Heart left ventricle (tissue), 16 donors: ENCODE measurements around the gene CLSTN3. TPM values are rescaled to one million over a fixed set of nuclear protein-coding genes. Genes with fewer than 3 reads are reported as not detected.

ENCODE experiments used
- ATAC-seq, 4 donors: fragments of 200-7000 bp; cut with Tn5 transposase; one replicate each; pipeline ENCODE4 v1.9.1; 2020 to 2022; ENCODE audit warnings: moderate library complexity in 4 of 4, mild to moderate bottlenecking in 3 of 4, moderate number of reproducible peaks in 1 of 4
- DNase-seq, 5 donors: peaks; one replicate each; pipeline ENCODE4 v3.0.0-alpha.2; 2020
- H3K27ac ChIP-seq, 12 donors: fragments of 200-600 bp; sonication (generic) in 4 of 12; one replicate each; pipeline versions ENCODE4 v1.5.0 to v1.8.0; 2016 to 2022; ENCODE audit warnings: mild to moderate bottlenecking in 2 of 12
- H3K27me3 ChIP-seq, 9 donors: fragments of 200-600 bp; sonication (generic) in 2 of 9; one replicate each; pipeline versions ENCODE4 v1.5.1 to v1.8.0; 2016 to 2022; ENCODE audit warnings: mild to moderate bottlenecking in 3 of 9
- H3K36me3 ChIP-seq, 9 donors: fragments of 200-600 bp; sonication (generic) in 2 of 9; one replicate each; pipeline versions ENCODE4 v1.5.0 to v1.8.0; 2018 to 2022; ENCODE audit warnings: mild to moderate bottlenecking in 2 of 9
- H3K4me1 ChIP-seq, 12 donors: fragments of 200-600 bp; sonication (generic) in 4 of 12; one replicate each; pipeline versions ENCODE4 v1.5.0 to v1.8.0; 2016 to 2022; ENCODE audit warnings: mild to moderate bottlenecking in 3 of 12
- H3K4me3 ChIP-seq, 12 donors: fragments of 200-600 bp; sonication (generic) in 4 of 12; one replicate each; pipeline versions ENCODE4 v1.5.0 to v1.8.0; 2017 to 2022; ENCODE audit warnings: mild to moderate bottlenecking in 9 of 12, moderate library complexity in 4 of 12
- H3K9me3 ChIP-seq, 12 donors: fragments of 200-600 bp; sonication (generic) in 4 of 12; one replicate each; pipeline versions ENCODE4 v1.5.0 to v1.8.0; 2016 to 2022; ENCODE audit warnings: mild to moderate bottlenecking in 1 of 12
- POLR2A ChIP-seq, 2 donors: fragments of 450-650 bp; IDR thresholded peaks; one replicate each; pipeline ENCODE4 v1.6.1; 2017; ENCODE audit warnings: antibody characterized with exemption in 2 of 2, mild to moderate bottlenecking in 2 of 2, moderate library complexity in 2 of 2
- WGBS, 4 donors: extraction: QIAGEN DNeasy Blood & Tissue Kit in 2 of 4; methylation state at CpG; one replicate each; pipeline versions ENCODE4 v1.1.5 to v1.1.7; 2013 to 2018; 5-methylcytosine and 5-hydroxymethylcytosine counted together
- intact Hi-C, 10 donors: fragments of 100-400 bp; cut with DNase I; formaldehyde crosslinking; loops; one replicate each; pipeline versions ENCODE4 v1.11.1 to v1.14.2; 2022
- polyA plus RNA-seq, 2 donors: library from polyadenylated mRNA; stranded (reverse); fragments of 200-250 nt; gene quantifications; one replicate each; pipeline ENCODE4 v1.2.3, GENCODE V29; 2013
- total RNA-seq, 9 donors: library from RNA; depleted of rRNA in 2 of 9; stranded (reverse); fragments of >200 nt in 2 of 9; fragmentation: NEBNext Ultra II Directional in 3 of 9; extraction: Animal tissue kit (Norgen Biotek cat#: 25700) in 3 of 9; gene quantifications; one replicate each; pipeline versions ENCODE4 v1.1.0 to v1.2.4, GENCODE V29; 2016 to 2023
- TF ChIP-seq, protein P1 (sequence below), 12 donors: fragments of 200-600 bp; sonication (generic) in 4 of 12; IDR thresholded peaks; one replicate each; pipeline versions ENCODE4 v1.5.0 to v1.8.0; 2018 to 2022; ENCODE audit warnings: antibody characterized with exemption in 12 of 12, mild to moderate bottlenecking in 5 of 12
- donor health status: ischemic (EF 13 %, LVEDD 7.1; RV severe dilation, severe dysfunction).
- donor health status: healthy with polysubstance abuse.
- donor health status: DM: no; HTN: yes; CAD: no.
- donor health status: DM: no; HTN: no; CAD: no.
- donor health status: ischemic (EF 25% LVEDD 6.9; RV normal size, moderate dysfunction).
- donor health status: ischemic (EF 25% LVEDD 5.7; RV mildly dilated, moderate dysfunction).
- donor health status: healthy.
- donor health status: DM: yes; HTN: yes; CAD: no.
- donor health status: ischemic (EF 35%, LVEDD 5.7; RV mildly dilated, moderate dysfunction).
- donor health status: nonischemic (EF 11% LVEDD 7.7; RV severe dilation, severe dysfunction).
- donor health status: DM: yes; HTN: yes; CAD: no.
- donor health status: PGD.
- donor health status: ischemic (EF 29% LVEDD 5.4; RV normal size, mild dysfunction).
- donor health status: nonischemic (EF 23%, LVEDD 6.1; RV moderate dilation, normal function).

The CLSTN3 gene
- total and polyA plus RNA-seq, 11 donors, result 3.1 to 18.7 (median 4.1) TPM

DNA sequence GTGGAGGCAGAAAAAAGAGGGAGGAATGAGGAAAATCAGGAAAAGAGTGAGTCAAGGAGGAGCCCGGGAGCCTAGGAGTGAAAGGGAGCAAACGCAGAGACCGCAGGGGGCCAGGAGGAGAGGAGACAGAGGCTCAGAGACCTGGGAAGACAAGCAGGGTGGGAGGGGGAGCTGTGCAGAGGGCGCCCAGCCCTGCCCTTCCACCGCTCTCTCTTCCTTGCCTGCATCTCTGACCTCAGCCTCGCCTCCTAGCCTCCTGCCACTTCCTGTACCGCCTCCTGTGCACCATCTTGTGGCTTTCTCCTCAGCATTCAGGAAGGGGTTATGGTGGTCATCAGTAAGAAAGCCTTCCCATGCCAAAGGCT lies 1.3 kb downstream of the CLSTN3 start:
- ATAC-seq (no peak), DNase-seq (no peak)
- Histone ChIP-seq H3K4me1 (peaks cover 0 to 29% (median 19%) of the 10 kb centered on the region in 12 donors), H3K27ac (no peak overlapping the region), H3K27me3 (peaks cover 0 to 19% (median 0%) of the 10 kb centered on the region in 9 donors), H3K4me3 (peak overlapping the region in 6 of 12 donors; percentile 61 to 78 (median 70)), H3K36me3 (peaks cover 0 to 21% (median 0%) of the 10 kb centered on the region in 9 donors), H3K9me3 (no peaks in the 10 kb centered on the region)
- 49 to 66% (median 62%) methylated on average over 7 of the region's 7 CpGs for WGBS, 4 donors
- intact Hi-C loops, result no loop called here
- TF ChIP-seq, protein P1, sequence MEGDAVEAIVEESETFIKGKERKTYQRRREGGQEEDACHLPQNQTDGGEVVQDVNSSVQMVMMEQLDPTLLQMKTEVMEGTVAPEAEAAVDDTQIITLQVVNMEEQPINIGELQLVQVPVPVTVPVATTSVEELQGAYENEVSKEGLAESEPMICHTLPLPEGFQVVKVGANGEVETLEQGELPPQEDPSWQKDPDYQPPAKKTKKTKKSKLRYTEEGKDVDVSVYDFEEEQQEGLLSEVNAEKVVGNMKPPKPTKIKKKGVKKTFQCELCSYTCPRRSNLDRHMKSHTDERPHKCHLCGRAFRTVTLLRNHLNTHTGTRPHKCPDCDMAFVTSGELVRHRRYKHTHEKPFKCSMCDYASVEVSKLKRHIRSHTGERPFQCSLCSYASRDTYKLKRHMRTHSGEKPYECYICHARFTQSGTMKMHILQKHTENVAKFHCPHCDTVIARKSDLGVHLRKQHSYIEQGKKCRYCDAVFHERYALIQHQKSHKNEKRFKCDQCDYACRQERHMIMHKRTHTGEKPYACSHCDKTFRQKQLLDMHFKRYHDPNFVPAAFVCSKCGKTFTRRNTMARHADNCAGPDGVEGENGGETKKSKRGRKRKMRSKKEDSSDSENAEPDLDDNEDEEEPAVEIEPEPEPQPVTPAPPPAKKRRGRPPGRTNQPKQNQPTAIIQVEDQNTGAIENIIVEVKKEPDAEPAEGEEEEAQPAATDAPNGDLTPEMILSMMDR (IDR thresholded peaks at IDR 0.05), result no peak
- no peak for TF ChIP-seq POLR2A (IDR thresholded peaks at IDR 0.05)

DNA sequence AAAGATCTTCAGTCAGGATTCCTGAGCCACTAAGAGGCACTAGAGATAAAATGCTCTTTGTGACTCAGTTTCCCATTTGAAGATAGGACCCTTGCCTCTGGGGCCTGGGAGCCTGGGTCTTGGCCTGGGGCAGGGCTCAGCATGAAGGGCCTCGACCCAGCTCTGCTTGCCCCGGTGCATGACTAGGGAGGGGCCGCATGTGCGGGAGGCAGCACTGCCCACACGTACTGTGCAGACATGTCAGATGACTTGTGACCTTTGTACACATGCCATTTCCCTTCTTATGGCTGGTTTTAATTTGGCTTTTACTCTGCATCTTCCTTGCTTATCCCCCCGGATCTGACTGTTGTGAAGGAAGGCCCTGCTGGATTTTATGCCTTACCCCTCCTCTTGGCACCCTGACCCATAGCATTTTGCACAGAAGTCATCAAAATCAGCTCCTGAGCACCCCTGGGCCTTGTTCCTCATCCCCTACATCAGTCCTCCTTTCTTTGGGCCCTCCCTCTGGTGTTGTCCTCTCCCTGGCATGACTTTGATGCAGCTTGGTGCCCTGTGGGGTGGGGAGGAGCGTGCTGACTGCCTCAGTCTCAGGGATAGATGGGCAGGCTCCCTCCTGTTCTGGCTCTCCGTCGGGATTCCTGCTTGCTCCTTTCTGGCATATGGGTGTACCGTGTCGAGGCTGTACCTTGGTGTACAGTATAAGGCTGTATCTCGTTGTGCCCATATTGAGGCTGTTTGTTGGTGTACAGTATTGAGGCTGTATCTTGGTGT lies 4.4 kb downstream of the CLSTN3 start:
- TF ChIP-seq POLR2A (IDR thresholded peaks at IDR 0.05), result no peak
- TF ChIP-seq, protein P1 (IDR thresholded peaks at IDR 0.05), result no peak
- H3K36me3 ChIP-seq, result peaks cover 0 to 35% (median 8%) of the 10 kb centered on the region in 9 donors
- no peak overlapping the region for H3K4me3 ChIP-seq
- intact Hi-C loops, result no loop called here
- ATAC-seq (no peak), DNase-seq (peak in 1 of 5 donors; percentile 39)
- WGBS, 4 donors, result 84 to 89% (median 87%) methylated on average over 12 of the region's 12 CpGs
- no peak overlapping the region for H3K27ac ChIP-seq
- peaks cover 0 to 20% (median 8%) of the 10 kb centered on the region in 12 donors for H3K4me1 ChIP-seq
- H3K27me3 ChIP-seq, result peaks cover 0 to 4% (median 0%) of the 10 kb centered on the region in 9 donors
- no peaks in the 10 kb centered on the region for H3K9me3 ChIP-seq

DNA sequence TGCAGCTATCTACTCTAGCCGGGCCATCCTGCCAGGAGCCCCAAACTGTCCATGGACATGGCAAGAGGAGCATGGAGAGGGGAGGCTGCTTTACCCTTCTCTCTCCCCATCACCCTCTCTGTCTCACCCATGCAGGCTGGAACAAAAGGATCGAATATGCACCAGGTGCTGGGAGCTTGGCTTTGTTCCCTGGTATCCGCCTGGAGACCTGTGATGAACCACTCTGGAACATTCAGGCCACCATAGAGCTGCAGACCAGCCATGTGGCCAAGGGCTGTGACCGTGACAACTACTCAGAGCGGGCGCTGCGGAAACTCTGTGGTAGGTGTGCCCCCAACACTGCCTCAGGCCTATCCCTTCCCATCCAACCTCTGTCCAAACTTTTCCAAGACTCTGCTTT lies 5.9 kb downstream of the CLSTN3 start:
- no peaks in the 10 kb centered on the region for H3K27me3 ChIP-seq
- H3K27ac ChIP-seq, result no peak overlapping the region
- intact Hi-C loops, result no loop called here
- H3K9me3 ChIP-seq, result no peaks in the 10 kb centered on the region
- peaks cover 0 to 42% (median 8%) of the 10 kb centered on the region in 9 donors for H3K36me3 ChIP-seq
- TF ChIP-seq POLR2A (IDR thresholded peaks at IDR 0.05), result no peak
- TF ChIP-seq, protein P1 (IDR thresholded peaks at IDR 0.05), result no peak
- WGBS, 4 donors, result 91 to 96% (median 95%) methylated on average over 7 of the region's 7 CpGs
- ATAC-seq, result no peak
- H3K4me1 ChIP-seq, result peaks cover 0 to 8% (median 0%) of the 10 kb centered on the region in 12 donors
- no peak overlapping the region for H3K4me3 ChIP-seq
- no peak for DNase-seq

DNA sequence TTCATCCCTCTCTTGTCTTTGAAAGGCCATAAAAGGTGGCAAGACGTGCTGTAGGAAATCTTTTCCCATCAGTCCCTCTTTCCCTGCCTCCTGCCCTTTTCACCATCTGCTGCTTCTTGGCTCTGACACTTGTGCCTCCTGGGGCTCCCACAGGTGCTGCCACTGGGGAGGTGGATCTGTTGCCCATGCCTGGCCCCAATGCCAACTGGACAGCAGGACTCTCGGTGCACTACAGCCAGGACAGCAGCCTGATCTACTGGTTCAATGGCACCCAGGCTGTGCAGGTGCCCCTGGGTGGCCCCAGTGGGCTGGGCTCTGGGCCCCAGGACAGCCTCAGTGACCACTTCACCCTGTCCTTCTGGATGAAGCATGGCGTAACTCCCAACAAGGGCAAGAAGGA lies 6.5 kb downstream of the CLSTN3 start:
- no peak for TF ChIP-seq POLR2A (IDR thresholded peaks at IDR 0.05)
- TF ChIP-seq, protein P1 (IDR thresholded peaks at IDR 0.05), result no peak
- intact Hi-C loops, result no loop called here

More for the DNA sequence above, 6.5 kb downstream of the CLSTN3 start:
- DNase-seq (peak in 1 of 5 donors; percentile 44), ATAC-seq (no peak)
- Histone ChIP-seq H3K4me1 (peaks cover 0 to 6% (median 0%) of the 10 kb centered on the region in 12 donors), H3K27ac (no peak overlapping the region), H3K27me3 (no peaks in the 10 kb centered on the region), H3K36me3 (peaks cover 0 to 42% (median 8%) of the 10 kb centered on the region in 9 donors), H3K9me3 (no peaks in the 10 kb centered on the region), H3K4me3 (no peak overlapping the region)
- 93 to 98% (median 96%) methylated on average over 3 of the region's 3 CpGs for WGBS, 4 donors
